GM12801 (cell line): ENCODE data around the gene BLOC1S5.

Experiments
- CTCF ChIP-seq: IDR thresholded peaks from one replicate; pipeline ENCODE4 v1.5.1; 2011; ENCODE audit warnings: control low read depth; ENCODE audit not compliant: insufficient read length; ENCODE audit errors: extremely low read depth

BLOC1S5 gene

GRCh38 chr6:8029243-8029870, 34.8 kb downstream of the BLOC1S5 start:
- no peak for TF ChIP-seq CTCF

- TF ChIP-seq CTCF: no peak
These were observed 36.1 kb downstream of the BLOC1S5 start for GRCh38 chr6:8027965-8028651.

DNA sequence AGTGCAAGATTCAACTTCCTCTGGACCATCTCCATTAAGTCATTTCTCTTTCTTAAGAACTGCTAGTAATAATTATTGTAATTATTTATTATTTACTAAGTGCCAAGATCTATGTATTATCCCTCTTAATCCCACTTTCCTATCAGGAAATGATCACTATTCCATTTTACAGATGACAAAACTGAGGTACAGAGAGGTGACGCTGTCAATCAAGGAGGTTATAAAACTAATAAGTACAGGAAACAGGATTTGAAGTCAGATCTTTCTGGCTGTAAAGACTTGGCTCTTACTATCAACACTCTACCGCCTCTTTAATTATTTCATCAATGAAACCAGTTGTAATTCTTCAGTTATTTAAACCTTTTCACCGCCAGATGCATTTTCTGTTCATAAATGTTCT, 37.4 kb downstream of the BLOC1S5 start:
- no peak for TF ChIP-seq CTCF

DNA sequence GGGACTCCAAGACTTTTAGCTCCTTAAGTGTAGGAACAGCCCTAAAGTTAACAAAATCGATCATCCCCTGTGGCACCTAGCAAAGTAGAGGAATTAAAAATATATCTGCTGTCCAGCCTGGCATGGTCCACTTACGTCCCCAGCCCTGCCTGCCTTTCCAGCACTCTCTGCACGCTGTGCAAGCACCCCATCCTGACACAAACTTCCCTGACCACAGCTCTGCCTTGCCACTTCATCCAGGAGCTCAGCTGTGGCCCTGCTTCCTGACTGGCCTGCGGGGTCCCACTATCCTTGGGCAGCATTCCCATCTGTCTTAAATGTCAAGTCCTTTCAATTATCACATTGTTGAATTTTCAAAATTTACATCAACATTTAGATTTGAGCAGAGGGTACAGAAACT, 39.0 kb downstream of the BLOC1S5 start:
- TF ChIP-seq CTCF: no peak

GRCh38 chr6:8023638-8024037, 40.6 kb downstream of the BLOC1S5 start:
- TF ChIP-seq CTCF: no peak

- no peak for TF ChIP-seq CTCF
These were observed 44.1 kb downstream of the BLOC1S5 start for GRCh38 chr6:8020083-8020482.

DNA sequence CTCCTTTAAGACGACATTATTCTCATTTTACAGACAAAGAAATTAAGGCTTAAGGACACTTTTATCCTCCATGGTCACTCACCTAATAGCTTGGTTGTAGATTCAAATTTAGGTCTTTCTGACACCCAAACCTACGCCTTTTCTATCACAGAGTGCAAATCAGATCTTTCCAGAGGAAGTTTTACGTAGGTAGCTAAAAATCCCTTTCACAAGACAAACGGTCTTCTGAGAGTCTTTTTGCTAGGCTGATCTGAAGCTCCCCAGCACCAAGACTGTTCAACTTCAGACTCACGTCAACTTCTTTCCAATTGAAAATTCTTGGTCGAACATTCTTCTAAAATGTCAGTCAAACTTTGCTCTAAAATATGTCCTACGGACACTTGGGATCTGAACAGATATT, 46.5 kb downstream of the BLOC1S5 start:
- no peak for TF ChIP-seq CTCF
